ENCODE measurements around the gene SRRM2. TPM values are rescaled to one million over a fixed set of nuclear protein-coding genes. Genes with fewer than 3 reads are reported as not detected.
A peak's percentile ranks its signal among the peaks of the same experiment; 100 is the strongest.

SRRM2 gene
- total RNA-seq, 1 experiment from 2014 or later: 617 TPM

DNA sequence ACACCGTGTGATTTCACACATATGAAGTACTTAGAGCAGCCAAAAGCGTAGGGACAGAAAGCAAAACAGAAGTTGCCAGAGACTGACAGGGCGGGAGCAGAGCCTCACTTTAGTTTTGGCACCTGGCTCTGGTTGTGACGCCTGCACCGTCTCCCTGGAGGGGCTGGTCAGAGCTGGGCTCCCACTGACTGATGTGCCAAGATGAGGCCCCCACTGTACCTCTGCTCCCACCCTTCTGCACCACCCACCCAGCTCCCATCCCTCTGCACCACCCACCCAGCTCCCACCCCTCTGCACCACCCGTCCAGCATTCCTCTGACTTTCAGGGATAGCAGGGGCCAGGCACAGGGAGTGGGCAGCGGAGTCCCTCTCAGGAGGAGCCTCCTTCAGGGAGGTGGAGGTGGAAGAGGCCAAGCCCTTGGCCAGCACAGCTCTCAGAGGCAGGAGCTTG is 61.4 kb downstream of the SRRM2 start:
- H3K27ac ChIP-seq (ENCODE audit: low read length): no peak overlapping the region
- intact Hi-C loops (cut with micrococcal nuclease; ENCODE audit: unreplicated experiment) (no loop called here), in situ Hi-C loops (cut with HindIII; ENCODE audit: low pct_unique_long_range_greater_than_20kb, low sequenced_read_pairs) (no loop called here)
- ChIA-PET POLR2A (no interaction called here), CTCF (interaction anchor here (0.6 kb wide), 1 partner anchor 630 kb away, joined by 3 read pairs; no protein-coding TSS in a partner anchor)
- H3K4me3 ChIP-seq (ENCODE audit: low read depth in 2 of 2, low read length in 2 of 2): no peak overlapping the region
- H3K27me3 ChIP-seq (ENCODE audit: control insufficient read depth, insufficient read depth, low read length): no peaks in the 10 kb centered on the region
- no peak for ATAC-seq
- BruUV-seq (replicated peaks): no TSS peak
- no peak for DNase-seq (ENCODE audit: low read depth, low spot score)
- peaks cover 13% of the 10 kb centered on the region for H3K4me1 ChIP-seq (ENCODE audit: control insufficient read depth, insufficient read depth, low read length)
- H3K9me3 ChIP-seq (ENCODE audit: control insufficient read depth, insufficient read depth, low read depth, low read length): no peaks in the 10 kb centered on the region
- TF ChIP-seq TCF7L2 (IDR thresholded peaks at IDR 0.05; ENCODE audit: low read depth, low read length) (no peak), POLR2AphosphoS5 (IDR thresholded peaks at IDR 0.05; ENCODE audit: low read depth, low read length) (no peak), CTCF (IDR thresholded peaks at IDR 0.05) (no peak), SIN3A (IDR thresholded peaks at IDR 0.05; ENCODE audit: borderline replicate concordance, insufficient read depth, low read depth, low read length) (no peak)
- TF ChIP-seq, protein P1, sequence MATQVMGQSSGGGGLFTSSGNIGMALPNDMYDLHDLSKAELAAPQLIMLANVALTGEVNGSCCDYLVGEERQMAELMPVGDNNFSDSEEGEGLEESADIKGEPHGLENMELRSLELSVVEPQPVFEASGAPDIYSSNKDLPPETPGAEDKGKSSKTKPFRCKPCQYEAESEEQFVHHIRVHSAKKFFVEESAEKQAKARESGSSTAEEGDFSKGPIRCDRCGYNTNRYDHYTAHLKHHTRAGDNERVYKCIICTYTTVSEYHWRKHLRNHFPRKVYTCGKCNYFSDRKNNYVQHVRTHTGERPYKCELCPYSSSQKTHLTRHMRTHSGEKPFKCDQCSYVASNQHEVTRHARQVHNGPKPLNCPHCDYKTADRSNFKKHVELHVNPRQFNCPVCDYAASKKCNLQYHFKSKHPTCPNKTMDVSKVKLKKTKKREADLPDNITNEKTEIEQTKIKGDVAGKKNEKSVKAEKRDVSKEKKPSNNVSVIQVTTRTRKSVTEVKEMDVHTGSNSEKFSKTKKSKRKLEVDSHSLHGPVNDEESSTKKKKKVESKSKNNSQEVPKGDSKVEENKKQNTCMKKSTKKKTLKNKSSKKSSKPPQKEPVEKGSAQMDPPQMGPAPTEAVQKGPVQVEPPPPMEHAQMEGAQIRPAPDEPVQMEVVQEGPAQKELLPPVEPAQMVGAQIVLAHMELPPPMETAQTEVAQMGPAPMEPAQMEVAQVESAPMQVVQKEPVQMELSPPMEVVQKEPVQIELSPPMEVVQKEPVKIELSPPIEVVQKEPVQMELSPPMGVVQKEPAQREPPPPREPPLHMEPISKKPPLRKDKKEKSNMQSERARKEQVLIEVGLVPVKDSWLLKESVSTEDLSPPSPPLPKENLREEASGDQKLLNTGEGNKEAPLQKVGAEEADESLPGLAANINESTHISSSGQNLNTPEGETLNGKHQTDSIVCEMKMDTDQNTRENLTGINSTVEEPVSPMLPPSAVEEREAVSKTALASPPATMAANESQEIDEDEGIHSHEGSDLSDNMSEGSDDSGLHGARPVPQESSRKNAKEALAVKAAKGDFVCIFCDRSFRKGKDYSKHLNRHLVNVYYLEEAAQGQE (IDR thresholded peaks at IDR 0.05; ENCODE audit: insufficient read depth in 1 of 2, low read depth in 2 of 2, low read length in 1 of 2): no peak
- no peaks in the 10 kb centered on the region for H3K36me3 ChIP-seq (ENCODE audit: control insufficient read depth, insufficient read depth, low read length)

DNA sequence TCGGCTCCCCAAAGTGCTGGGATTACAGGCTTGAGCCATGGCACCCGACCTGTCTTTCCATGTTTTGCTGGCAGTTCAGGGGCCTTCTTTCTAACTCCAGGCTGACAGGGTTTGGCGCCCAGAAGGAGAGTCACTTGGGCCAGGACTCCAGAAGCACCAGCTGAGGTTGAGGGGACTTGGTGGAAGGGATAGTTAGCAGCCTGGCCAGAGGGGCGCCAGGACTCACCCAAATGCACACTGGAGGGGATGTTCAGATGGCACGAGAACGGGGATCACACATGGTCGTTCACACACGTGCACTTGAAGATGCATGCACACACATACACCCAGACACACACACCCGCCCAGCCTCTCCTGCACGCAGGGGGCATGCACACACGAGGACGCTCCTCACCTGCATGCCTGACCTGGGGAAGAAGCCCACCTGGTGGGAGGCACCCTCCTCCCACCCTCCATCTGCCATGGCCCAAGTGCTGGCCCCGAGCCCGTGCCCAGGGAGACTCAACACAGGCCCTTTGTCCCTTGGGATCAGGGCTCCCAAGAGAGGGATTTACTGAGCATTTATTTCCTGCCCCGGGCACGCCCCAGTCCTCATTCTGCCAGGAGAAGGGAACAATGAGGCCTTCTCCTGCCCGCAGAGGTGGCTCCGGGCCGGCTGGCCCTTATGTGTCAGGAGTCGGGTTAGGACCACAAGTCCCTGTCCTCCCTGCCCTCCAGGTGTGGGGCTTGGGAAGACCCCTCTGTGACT is 62.3 kb downstream of the SRRM2 start:
- ATAC-seq (no peak), DNase-seq (ENCODE audit: low read depth, low spot score) (no peak)
- H3K36me3 ChIP-seq (ENCODE audit: control insufficient read depth, insufficient read depth, low read length): no peaks in the 10 kb centered on the region
- H3K27me3 ChIP-seq (ENCODE audit: control insufficient read depth, insufficient read depth, low read length): no peaks in the 10 kb centered on the region
- no TSS peak for BruUV-seq (replicated peaks)
- peak overlapping the region; percentile 9; the same call in 1 of the 2 replicates for H3K27ac ChIP-seq (ENCODE audit: low read length)
- H3K9me3 ChIP-seq (ENCODE audit: control insufficient read depth, insufficient read depth, low read depth, low read length): no peaks in the 10 kb centered on the region
- H3K4me1 ChIP-seq (ENCODE audit: control insufficient read depth, insufficient read depth, low read length): peaks cover 13% of the 10 kb centered on the region
- in situ Hi-C loops (cut with HindIII; ENCODE audit: low pct_unique_long_range_greater_than_20kb, low sequenced_read_pairs): no loop called here
- TF ChIP-seq, protein P1 (IDR thresholded peaks at IDR 0.05; ENCODE audit: insufficient read depth in 1 of 2, low read depth in 2 of 2, low read length in 1 of 2): no peak
- TF ChIP-seq SIN3A (IDR thresholded peaks at IDR 0.05; ENCODE audit: borderline replicate concordance, insufficient read depth, low read depth, low read length): no peak
- no peak for TF ChIP-seq POLR2AphosphoS5 (IDR thresholded peaks at IDR 0.05; ENCODE audit: low read depth, low read length)
- no peak for TF ChIP-seq CTCF (IDR thresholded peaks at IDR 0.05)
- TF ChIP-seq TCF7L2 (IDR thresholded peaks at IDR 0.05; ENCODE audit: low read depth, low read length): no peak
- no peak overlapping the region for H3K4me3 ChIP-seq (ENCODE audit: low read depth in 2 of 2, low read length in 2 of 2)
- intact Hi-C loops (cut with micrococcal nuclease; ENCODE audit: unreplicated experiment): no loop called here
- CTCF ChIA-PET: no interaction called here
- POLR2A ChIA-PET: no interaction called here

All from Panc1 (cell line).